HCEC 1CT (cell line): ENCODE results near the gene CSNK1A1.
"Not testable (repeated sequence)": the region's sequence is repeated elsewhere in the genome, so short reads cannot be mapped to it uniquely, and the experiment has no call there.

Experiments
- DNase-seq: peaks from one replicate; pipeline ENCODE4 v3.0.0-alpha.2; 2017

The CSNK1A1 gene

GRCh38 chr5:149526845-149527590, 24.2 kb downstream of the CSNK1A1 start:
- DNase-seq: no peak

GRCh38 chr5:149521739-149522685, 29.2 kb downstream of the CSNK1A1 start:
- no peak for DNase-seq

- DNase-seq: no peak
Observed at GRCh38 chr5:149519601-149520000, 31.6 kb downstream of the CSNK1A1 start.

- DNase-seq: no peak
Observed at GRCh38 chr5:149518620-149519019, 32.6 kb downstream of the CSNK1A1 start.

GRCh38 chr5:149517461-149518122, 33.6 kb downstream of the CSNK1A1 start:
- DNase-seq: peak; percentile 28

- DNase-seq: no peak
Observed at GRCh38 chr5:149514512-149514911, 36.7 kb downstream of the CSNK1A1 start.

- DNase-seq: not testable (repeated sequence)
Observed at GRCh38 chr5:149513372-149513947, 37.8 kb downstream of the CSNK1A1 start.

- DNase-seq: no peak
Observed at GRCh38 chr5:149510136-149510535, 41.1 kb downstream of the CSNK1A1 start.

- DNase-seq: no peak
Observed at GRCh38 chr5:149504677-149505076, 46.6 kb downstream of the CSNK1A1 start.

GRCh38 chr5:149503006-149503405, 48.2 kb downstream of the CSNK1A1 start:
- no peak for DNase-seq

GRCh38 chr5:149500922-149501582, 50.2 kb downstream of the CSNK1A1 start:
- peak; percentile 55 for DNase-seq

- DNase-seq: no peak
Observed at GRCh38 chr5:149498724-149499336, 52.4 kb downstream of the CSNK1A1 start.

- DNase-seq: peak; percentile 88
Observed at GRCh38 chr5:149497357-149497756, 53.9 kb downstream of the CSNK1A1 start.

- DNase-seq: no peak
Observed at GRCh38 chr5:149496917-149497316, 54.3 kb downstream of the CSNK1A1 start.

- no peak for DNase-seq
Observed at GRCh38 chr5:149496166-149496565, 55.1 kb downstream of the CSNK1A1 start.

GRCh38 chr5:149495673-149496072, 55.6 kb downstream of the CSNK1A1 start:
- DNase-seq: no peak

GRCh38 chr5:149493316-149493715, 57.9 kb downstream of the CSNK1A1 start:
- DNase-seq: no peak

GRCh38 chr5:149492781-149493180, 58.5 kb downstream of the CSNK1A1 start:
- DNase-seq: no peak

GRCh38 chr5:149490599-149491485, 60.4 kb downstream of the CSNK1A1 start:
- DNase-seq: no peak

- peak; percentile 29 for DNase-seq
Observed at GRCh38 chr5:149489605-149490037, 61.6 kb downstream of the CSNK1A1 start.
